Anterior cingulate cortex (tissue), 58 donors: Measurements from ENCODE around the gene EEA1.
A peak's percentile ranks its signal among the peaks of the same experiment; 100 is the strongest.

ENCODE experiments used
- DNase-seq, 58 donors: peaks; one replicate each; lab custom pipeline; 2025; lab: John Stamatoyannopoulos, UW

Gene EEA1

DNA sequence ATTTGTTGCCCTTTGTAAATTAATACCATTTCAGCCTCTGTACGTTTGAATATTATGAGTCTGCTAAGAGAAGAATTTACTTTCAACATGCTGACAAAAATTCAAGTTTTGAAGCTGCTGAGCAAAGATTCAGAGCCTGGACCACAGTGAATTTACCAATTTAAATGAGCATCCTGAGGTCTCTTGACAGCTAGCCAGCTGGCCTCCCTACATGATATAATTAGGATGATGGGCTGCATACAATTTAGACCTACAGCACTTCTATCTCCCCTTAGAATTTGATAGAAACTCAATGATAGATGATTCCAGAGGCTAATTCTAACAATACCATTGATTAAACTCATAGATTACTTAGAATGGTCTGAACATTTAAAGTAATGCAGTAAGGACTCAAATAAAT lies 10.0 kb upstream of the EEA1 start:
- no peak for DNase-seq

DNA sequence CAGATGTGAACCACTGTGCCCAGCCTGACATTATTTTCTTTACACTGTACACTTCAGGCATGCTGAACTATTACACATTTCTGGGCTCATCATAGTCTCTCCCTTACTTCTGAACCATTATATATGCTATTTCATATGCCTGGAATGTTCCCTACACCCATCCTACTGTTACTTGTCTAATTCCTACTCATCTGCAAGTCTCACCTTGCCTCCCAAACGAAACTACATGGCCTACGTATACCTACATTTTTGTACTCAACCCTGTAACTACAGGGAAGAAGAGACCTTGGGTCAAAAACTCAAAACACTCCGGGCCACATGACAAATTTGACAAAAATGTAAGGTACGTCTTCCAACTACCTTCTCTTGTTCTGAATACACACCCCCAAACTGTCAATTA lies 9.5 kb upstream of the EEA1 start:
- no peak for DNase-seq

DNA sequence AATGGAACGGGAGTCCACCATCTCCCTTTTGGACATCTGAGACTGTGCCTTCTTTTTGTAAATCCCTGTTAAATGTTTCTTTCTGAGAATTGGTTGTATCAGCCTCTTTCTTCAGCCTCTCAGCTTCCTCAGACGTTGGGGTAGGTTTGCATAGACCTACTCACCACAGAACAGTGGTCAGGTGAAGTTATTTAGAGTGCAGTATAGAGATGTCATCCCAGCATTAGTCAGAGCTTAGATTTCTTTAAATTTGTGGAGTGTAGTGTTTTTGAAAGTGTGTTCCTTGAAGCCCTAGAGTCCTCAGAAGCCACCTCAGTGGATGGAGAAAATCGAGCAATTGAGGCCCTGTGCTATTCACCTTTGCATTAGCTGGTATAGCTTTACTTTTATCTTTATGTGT lies 8.9 kb upstream of the EEA1 start:
- no peak for DNase-seq

DNA sequence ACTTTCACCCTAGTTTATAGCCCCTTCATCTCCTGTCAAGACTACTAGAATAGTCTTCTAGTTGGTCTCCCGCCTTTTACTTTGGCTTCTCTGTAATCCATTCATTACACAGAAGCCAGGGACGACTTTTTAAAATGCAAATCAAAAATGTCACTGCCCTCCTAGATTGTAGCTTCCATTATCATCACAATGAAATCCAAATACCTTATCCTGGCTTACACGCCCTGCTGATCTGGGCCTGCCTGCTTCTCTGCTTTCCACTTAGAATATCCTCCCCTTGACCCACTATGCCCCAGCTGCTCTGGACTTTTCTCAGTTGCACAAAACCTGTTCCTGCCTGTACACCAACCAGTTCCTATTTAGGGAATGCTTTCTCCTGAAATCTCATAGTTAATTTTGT lies 4.5 kb upstream of the EEA1 start:
- no peak for DNase-seq

DNA sequence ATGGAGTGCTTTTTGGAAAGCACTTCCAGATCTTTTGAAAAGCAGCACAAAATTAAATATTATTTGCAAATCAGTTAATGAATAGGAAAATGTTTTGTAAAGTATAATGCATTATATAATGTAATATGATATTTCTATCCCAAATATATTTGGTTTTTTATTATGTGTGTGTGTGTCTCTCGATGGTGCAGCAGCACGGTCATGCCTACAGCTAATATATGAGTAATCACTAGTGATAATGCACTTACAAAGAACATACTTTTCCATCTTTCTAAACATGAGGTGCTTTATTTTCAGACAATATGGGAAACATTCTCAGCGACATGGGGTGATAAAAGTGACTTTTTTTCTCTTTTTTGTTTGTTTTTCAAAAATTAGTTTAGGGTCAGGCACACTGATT lies 1.3 kb upstream of the EEA1 start:
- no peak for DNase-seq

DNA sequence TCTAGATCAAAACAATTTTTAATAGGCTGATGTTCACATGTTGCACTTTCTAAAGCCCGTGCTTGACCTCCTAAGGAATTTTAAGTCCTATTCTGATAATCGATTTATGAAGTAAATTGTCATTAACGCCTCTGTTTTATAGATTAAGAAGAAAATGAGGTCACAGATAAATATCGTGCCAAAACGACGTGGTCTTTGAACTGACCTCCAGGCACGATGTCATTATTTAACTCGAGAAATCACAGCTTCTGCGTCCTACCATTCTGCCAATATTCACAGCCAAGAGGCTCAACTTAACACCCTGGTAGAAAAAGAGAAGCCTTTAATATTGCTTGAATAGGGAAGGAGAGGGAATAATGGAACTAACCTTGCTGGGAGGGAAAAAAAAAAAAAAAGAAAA lies 888 bp upstream of the EEA1 start:
- no peak for DNase-seq

DNA sequence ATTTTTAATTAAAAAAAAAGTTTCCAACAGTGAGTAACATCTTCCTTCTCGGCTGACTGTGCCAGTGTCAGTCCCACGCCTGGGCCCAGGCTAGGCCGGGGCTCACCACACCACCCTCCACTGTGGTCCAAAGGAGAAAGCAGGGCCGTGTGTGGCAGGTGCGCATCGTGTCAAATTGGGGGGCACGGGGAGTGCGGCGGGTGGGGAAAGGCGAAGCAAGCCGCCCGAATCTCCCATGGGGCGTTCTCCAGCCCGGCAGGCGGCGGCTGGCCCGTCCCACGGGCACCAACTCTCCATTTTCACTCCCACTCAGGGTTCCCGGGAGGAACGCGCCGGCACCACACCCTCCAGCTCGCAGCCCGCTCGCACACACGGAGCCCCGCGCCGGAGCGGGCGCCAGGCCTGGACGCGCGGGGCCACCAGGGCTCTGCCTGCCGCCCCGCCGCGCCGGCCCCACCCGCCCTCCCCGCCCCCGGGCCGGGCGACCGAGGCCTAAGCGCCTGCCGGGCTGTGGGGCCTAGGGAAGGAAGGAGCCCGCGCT lies 604 bp downstream of the EEA1 start:
- DNase-seq: peak in 36 of 58 donors; percentile 9 to 69 (median 40)

DNA sequence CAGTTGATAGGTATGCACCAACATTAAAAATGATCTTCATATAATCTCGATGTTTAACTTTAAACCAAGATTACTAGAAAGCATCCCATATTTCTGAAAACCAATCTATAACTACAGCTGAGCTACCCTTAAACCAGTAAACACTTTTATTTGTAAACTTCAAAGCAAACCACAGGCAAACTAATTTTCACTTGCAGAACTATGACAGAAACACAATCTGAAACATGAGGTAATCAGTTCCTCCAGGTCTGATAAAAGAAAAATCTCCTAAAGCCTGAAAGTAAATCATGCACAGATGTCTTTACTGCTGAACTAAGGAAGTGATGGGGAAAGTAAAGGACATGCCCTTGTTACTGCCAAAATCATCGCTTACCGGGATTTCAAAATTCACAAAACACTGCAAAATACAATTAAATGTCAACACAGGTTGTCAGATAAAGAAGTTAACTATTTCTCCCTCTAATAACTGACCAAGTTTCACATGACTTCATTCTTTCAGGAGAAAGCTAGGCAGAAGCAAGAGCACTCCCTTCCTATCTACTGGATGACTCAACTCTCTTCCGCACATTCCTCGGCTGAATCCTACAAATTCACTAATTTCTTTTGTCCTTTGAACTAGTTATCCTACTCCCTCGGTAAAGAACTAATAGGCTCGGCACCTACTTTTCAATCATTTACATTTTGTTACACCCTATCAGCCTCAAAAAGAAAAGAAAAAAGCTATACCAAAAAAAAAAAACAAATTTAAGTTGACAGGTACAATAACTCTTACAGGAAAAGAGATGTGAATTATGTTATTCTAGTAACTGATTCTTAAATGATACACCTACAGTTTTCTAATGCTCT lies 1.4 kb downstream of the EEA1 start:
- no peak for DNase-seq

DNA sequence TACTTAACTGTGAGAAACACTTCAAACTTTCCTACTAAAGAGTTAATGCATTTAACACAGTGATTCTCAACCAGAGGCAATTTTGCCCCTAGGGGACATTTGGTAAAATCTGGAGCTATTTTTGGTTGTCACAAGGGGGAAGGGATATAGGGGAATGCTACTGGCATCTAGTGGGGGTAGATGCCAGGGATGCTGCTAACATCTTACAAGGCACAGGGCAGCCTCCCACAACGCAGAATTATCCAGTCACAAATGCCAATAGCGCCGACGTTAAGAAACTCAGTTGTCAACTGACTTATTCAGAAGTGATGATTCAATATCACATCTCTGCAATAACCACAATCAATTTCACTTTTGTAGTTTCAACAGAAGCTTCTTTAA lies 2.0 kb downstream of the EEA1 start:
- peak in 18 of 58 donors; percentile 1 to 36 (median 2) for DNase-seq

DNA sequence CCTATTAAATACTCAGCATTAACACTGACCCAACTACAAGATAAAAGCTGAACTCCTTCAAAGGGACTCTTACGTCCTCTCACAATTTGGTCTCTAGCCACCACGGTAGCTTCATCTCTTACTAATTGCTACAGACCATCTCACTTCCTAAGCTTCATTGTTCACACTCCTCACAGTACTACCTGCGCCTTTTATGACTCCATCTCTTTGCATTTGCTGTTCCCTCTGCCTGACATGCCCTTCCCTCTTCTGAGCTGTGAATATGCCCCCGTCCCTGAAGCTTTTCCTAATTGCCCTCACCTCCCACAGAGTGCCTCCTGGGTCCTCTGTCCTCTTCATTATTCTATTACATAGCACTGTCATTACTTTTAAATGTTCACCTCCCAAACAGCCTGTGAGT lies 2.5 kb downstream of the EEA1 start:
- DNase-seq: no peak

DNA sequence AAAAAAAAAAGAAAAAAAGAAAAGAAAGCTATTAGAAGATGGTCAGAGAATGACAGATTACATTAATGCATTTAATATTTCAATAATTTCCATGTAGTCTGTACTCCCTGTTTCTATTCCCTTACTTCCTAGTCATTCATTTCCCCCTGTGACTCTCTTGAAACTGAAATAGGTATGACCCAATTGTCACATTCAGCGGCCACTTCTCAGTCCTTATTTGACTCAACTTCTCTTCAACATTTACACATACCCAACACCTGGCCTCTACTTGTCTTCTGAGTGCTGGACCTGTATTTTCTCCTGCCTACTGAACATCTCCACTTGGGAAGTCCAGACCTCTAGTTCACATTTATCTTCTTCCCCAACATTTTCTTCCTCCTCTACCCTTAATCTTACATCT lies 7.2 kb downstream of the EEA1 start:
- no peak for DNase-seq

DNA sequence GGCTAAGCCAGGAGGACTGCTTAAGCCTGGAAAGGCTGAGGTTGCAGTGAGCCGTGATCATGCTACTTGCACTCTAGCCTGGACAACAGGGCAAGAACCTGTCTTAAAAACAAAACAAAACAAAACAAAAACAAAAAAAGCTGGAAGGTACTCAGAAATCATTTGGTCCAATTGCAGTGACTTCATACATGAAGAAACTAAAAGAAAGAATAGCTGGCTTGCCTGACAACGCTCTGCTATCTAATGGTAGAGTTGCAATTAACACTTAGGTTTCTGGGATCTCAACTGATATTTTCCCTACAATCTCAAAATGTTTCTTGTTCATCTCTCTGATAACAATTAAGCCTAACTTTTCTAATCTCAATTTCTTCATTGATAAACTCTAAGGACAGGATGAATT lies 13.7 kb downstream of the EEA1 start:
- DNase-seq: no peak

DNA sequence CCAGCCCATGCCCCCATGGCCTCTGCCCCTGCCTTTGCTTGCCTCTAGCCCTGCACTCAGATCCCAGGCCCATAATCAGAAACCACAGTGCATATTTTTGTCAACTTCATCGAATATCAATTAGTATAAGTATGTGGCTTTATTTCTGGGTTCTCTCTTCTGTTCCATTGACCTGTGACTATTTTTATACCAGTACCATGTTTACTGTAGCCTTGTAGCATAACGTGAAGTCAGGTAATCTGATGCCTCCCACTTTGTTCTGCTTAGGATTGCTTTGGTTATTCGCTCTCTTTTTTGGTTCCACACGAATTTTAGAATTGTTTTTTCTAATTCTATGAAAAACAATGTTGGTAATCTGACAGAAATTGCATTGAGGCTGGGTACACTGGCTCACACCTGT lies 14.9 kb downstream of the EEA1 start:
- no peak for DNase-seq

DNA sequence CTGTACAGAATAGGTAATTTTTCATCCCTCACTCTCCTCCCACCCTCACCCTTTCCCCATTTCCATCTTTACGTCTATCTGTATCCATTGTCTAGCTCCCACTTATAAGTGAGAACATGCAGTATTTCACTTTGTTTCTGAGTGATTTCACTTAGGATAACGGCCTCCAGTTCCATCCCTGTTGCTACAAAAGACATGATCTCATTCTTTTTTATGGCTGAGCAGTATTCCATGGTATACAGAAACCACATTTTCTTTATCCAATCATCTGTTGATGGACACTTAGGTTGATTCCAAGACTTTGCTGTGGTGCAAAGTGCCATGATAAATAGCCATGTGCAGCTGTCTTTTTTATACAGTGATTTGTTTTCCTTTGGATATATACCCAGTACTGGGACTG lies 16.4 kb downstream of the EEA1 start:
- no peak for DNase-seq

DNA sequence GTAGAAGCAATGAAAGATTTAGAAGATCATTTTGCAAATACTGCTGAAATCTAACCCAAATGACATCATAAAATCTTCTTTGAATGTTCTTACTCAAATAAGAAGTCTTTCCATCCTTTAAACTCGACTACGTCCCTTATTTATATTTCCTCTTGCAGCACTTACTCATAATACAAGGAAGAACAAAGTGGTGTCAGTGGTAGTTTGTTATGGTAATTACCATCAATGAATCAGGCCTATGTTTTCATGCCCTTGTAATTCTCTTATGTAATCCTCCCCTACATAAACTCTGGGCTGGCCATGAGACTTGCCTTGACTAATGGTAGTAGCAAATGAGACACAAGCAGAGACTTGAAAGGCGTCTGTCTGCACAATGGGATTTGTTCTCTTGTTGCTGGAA lies 17.0 kb downstream of the EEA1 start:
- no peak for DNase-seq

DNA sequence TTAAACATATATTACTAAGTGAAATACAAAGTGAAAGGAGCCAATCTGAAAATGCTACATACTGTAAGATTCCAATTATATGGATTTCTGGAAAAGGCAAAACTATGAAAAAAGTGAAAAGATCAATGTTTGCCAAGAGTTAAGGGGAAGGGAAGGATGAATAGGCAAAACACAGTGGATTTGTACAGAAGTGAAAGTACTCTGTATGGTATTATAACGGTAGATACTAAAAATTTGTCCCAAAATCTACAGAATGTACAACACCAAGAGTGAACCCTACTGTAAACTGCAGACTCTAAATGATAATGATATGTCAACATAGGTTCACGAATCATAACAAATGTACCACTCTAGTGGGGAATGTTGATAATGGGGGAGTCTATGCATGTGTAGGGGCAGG lies 17.8 kb downstream of the EEA1 start:
- DNase-seq: no peak

DNA sequence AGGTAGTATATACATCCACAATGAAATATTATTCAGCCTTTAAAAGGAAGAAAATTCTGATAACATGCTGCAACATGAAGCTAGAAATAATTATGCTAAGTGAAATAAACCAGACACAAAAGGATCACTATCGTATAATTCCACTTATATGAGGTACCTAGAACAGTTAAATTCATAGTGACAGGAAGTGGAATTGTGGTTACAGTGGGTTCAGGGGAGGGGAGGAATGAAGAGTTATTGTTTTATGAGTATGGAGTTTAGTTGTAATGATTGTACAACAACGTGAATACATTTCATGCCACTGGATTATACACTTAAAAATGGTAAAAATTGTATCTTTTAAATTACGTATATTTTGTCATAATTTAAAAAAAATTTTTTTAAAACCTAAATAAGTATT lies 21.0 kb downstream of the EEA1 start:
- no peak for DNase-seq

DNA sequence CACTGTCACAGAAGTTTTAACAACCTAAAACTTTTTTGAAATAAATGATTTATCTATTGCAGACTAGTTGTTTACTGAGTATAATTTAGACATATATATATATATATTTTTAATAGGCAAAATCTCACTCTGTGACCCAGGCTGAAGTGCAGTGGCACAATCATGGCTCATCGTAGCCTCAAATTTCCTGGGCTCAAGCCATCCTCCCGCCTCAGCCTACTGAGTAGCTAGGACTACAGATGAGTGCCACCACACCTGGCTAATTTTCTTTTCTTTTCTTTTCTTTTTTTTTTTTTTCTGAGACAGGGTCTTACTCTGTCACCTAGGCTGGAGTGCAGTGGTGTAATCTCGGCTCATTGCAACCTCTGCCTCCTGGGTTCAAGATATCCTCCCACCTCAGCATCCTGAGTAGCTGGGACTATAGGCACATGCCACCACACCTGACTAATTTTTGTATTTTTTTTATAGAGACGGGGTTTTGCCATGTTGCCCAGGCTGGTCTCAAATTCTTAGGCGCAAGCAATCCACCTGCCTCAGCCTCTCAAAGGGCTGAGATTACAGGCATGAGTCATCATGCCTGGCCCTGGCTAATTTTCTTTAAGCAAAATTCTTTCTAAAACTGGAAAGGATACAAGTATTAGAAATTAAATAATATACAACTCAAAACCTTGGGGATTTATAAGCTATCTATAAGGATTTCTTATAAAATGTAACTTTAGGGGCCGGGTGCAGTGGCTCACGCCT lies 23.1 kb downstream of the EEA1 start:
- no peak for DNase-seq

DNA sequence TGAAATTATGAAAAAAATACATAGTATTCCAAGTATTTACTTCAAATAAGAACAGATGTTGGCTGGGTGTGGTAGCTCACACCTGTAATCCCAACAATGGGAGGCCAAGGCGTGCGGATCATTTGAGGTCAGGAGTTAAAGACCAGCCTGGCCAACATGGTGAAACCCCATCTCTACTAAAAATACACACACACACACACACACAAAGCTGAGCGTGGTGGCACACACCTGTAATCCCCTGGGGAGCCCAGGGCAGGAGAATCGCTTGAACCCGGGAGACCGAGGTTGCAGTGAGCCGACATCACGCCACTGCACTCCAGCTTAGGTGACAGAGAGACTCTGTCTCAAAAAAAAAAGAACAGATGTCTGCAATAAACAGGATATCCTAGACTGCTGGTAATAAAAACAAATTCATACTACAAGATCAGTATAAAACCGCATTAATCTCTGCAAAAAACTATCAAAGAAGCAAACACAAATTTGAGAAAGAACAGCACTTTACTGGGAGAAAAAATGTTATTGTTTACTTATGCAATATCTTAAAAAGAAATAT lies 23.8 kb downstream of the EEA1 start:
- DNase-seq: no peak

DNA sequence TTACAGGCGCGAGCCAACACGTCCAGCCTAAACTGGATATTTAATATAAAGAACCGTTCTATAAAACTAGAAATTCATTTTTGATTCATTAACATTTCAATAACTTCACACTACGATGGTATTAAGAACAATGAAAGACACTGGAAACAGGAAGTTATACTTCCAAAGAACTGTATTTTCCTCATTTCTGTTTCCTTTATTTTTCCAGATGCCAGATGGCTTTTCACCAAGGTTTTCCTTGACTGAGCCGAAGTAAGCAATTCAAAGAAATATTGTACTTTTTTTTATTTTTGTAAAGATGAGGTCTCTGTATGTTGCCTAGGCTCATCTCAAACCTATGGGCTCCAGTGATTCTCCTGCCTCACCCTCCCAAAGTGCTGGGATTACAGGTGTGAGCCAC lies 28.2 kb downstream of the EEA1 start:
- DNase-seq: no peak

DNA sequence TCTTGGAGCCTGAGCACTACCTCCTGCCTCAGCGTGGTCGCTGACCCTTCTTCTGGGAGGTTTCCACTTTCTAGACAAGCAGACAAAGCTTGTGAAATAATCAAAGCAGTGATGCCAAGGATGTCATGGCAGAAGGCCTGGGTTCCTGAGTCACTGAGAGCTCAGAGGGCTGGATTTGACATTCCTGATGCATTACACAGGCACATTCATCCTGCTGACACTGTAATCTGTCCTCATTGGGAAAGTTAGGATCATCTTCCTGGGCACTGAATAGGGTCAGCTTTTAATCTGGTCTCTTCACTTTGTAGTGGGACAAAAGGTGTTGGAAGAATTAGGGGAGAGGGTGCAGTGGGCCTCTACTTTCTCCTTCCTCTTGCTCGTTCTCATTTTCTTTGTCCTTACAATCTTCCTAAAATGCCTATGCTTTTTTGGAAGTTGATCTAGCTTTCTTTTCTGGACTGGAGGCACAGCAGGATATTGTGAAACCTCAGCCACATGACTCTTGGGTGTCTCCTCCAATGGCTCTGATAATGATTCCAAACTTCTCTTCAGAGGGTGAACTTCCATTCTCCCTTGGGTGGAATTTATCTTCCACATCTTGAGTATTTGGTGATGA lies 29.6 kb downstream of the EEA1 start:
- peak in 15 of 58 donors; percentile 2 to 54 (median 6) for DNase-seq
